Esophagus (tissue), 2 donors: ENCODE data around the gene ARHGEF39. TPM values are rescaled to one million over a fixed set of nuclear protein-coding genes. Genes with fewer than 3 reads are reported as not detected.

Experiments used
- H3K27ac ChIP-seq, 2 donors: one replicate each; pipeline ENCODE4 v1.5.1; 2013; ENCODE audit warnings: low read depth in 2 of 2, mild to moderate bottlenecking in 2 of 2, inconsistent platforms in 1 of 2, low read length in 1 of 2, moderate library complexity in 1 of 2
- H3K27me3 ChIP-seq, 2 donors: one replicate each; pipeline ENCODE4 v1.6.1; 2013; ENCODE audit warnings: low read length in 2 of 2, control low read depth in 1 of 2, mild to moderate bottlenecking in 1 of 2; ENCODE audit not compliant: insufficient read depth in 2 of 2, control insufficient read depth in 1 of 2
- H3K36me3 ChIP-seq, 2 donors: one replicate each; pipeline ENCODE4 v1.6.1; 2013; ENCODE audit warnings: low read length in 1 of 2; ENCODE audit not compliant: control insufficient read depth in 2 of 2, insufficient read depth in 2 of 2
- H3K4me1 ChIP-seq, 2 donors: one replicate each; pipeline ENCODE4 v1.6.1; 2013; ENCODE audit warnings: low read length in 1 of 2; ENCODE audit not compliant: control insufficient read depth in 2 of 2, insufficient read depth in 2 of 2
- H3K4me3 ChIP-seq, 2 donors: one replicate each; pipeline ENCODE4 v1.5.1; 2013; ENCODE audit warnings: low read length in 2 of 2, mild to moderate bottlenecking in 2 of 2, low read depth in 1 of 2, moderate library complexity in 1 of 2
- H3K9me3 ChIP-seq, 2 donors: one replicate each; pipeline ENCODE4 v1.6.1; 2013; ENCODE audit warnings: mild to moderate bottlenecking in 2 of 2, low read depth in 1 of 2, low read length in 1 of 2, moderate library complexity in 1 of 2; ENCODE audit not compliant: control insufficient read depth in 2 of 2, insufficient read depth in 1 of 2
- WGBS, 2 donors: extraction: QIAGEN DNeasy Blood & Tissue Kit; methylation state at CpG; one replicate each; pipeline ENCODE4 v1.1.7; 2013; 5-methylcytosine and 5-hydroxymethylcytosine counted together
- polyA plus RNA-seq, 2 donors: library from polyadenylated mRNA; stranded (reverse); fragments of 200-250 nt; gene quantifications; one replicate each; pipeline ENCODE4 v1.2.3, GENCODE V29; 2013
- donor health status: healthy with polysubstance abuse.
- donor health status: Bipolar disorder and iron deficiency.

ARHGEF39 gene
- polyA plus RNA-seq = 1 to 10 TPM; 2.4 to 4.0 TPM

- no peaks in the 10 kb centered on the region for H3K27me3 ChIP-seq
- peaks cover 7 to 13% of the 10 kb centered on the region in 2 donors for H3K4me1 ChIP-seq
- peaks cover 5 to 6% of the 10 kb centered on the region in 2 donors for H3K36me3 ChIP-seq
- H3K4me3 ChIP-seq = peak within 1 kb of the TSS; percentile 54 to 63
- H3K9me3 ChIP-seq = no peaks in the 10 kb centered on the region
- 6% methylated on average over 56 to 58 of the region's 58 CpGs for WGBS, 2 donors
- H3K27ac ChIP-seq = peak within 1 kb of the TSS; percentile 74 to 76
These were observed at the start of gene ARHGEF39 for GRCh38 chr9:35664531-35665470. TSS of gene ARHGEF39 (minus strand) at chr9:35665195. CDS start at chr9:35665169, 26 bp downstream.

GRCh38 chr9:35714123-35714522, 49.1 kb upstream of the ARHGEF39 start:
- Histone ChIP-seq H3K4me3 (no peak overlapping the region), H3K27me3 (no peaks in the 10 kb centered on the region), H3K36me3 (peaks cover 37 to 70% of the 10 kb centered on the region in 2 donors), H3K9me3 (no peaks in the 10 kb centered on the region), H3K27ac (no peak overlapping the region), H3K4me1 (no peaks in the 10 kb centered on the region)
- 90% methylated on average over 6 of the region's 6 CpGs for WGBS, 2 donors

- H3K36me3 ChIP-seq = peaks cover 33 to 65% of the 10 kb centered on the region in 2 donors
- 91 to 96% methylated on average over 3 of the region's 3 CpGs for WGBS, 2 donors
These were observed 48.6 kb upstream of the ARHGEF39 start for GRCh38 chr9:35713578-35713977.

GRCh38 chr9:35712762-35713400, 47.9 kb upstream of the ARHGEF39 start:
- Histone ChIP-seq H3K4me3 (no peak overlapping the region), H3K4me1 (no peaks in the 10 kb centered on the region), H3K27me3 (no peaks in the 10 kb centered on the region), H3K9me3 (no peaks in the 10 kb centered on the region), H3K27ac (no peak overlapping the region), H3K36me3 (peaks cover 33 to 63% of the 10 kb centered on the region in 2 donors)
- 77 to 79% methylated on average over 11 of the region's 11 CpGs for WGBS, 2 donors

More at GRCh38 chr9:35713578-35713977, 48.6 kb upstream of the ARHGEF39 start:
- Histone ChIP-seq H3K9me3 (no peaks in the 10 kb centered on the region), H3K4me3 (no peak overlapping the region), H3K27me3 (no peaks in the 10 kb centered on the region), H3K4me1 (no peaks in the 10 kb centered on the region), H3K27ac (no peak overlapping the region)

GRCh38 chr9:35711501-35712428, 46.8 kb upstream of the ARHGEF39 start:
- no peaks in the 10 kb centered on the region for H3K4me1 ChIP-seq
- WGBS, 2 donors = 79 to 84% methylated on average over 21 of the region's 21 CpGs
- H3K9me3 ChIP-seq = no peaks in the 10 kb centered on the region
- H3K36me3 ChIP-seq = peaks cover 29 to 63% of the 10 kb centered on the region in 2 donors
- H3K4me3 ChIP-seq = no peak overlapping the region
- no peaks in the 10 kb centered on the region for H3K27me3 ChIP-seq
- H3K27ac ChIP-seq = no peak overlapping the region

GRCh38 chr9:35710818-35711500, 46.0 kb upstream of the ARHGEF39 start:
- H3K4me3 ChIP-seq = no peak overlapping the region
- WGBS, 2 donors = 78 to 86% methylated on average over 7 of the region's 7 CpGs
- H3K27ac ChIP-seq = peak overlapping the region in 1 of 2 donors; percentile 18
- H3K36me3 ChIP-seq = peaks cover 36 to 67% of the 10 kb centered on the region in 2 donors
- H3K9me3 ChIP-seq = no peaks in the 10 kb centered on the region
- no peaks in the 10 kb centered on the region for H3K27me3 ChIP-seq
- no peaks in the 10 kb centered on the region for H3K4me1 ChIP-seq

- WGBS, 2 donors = 93 to 96% methylated on average over 4 of the region's 4 CpGs
- Histone ChIP-seq H3K36me3 (peaks cover 57 to 75% of the 10 kb centered on the region in 2 donors), H3K9me3 (no peaks in the 10 kb centered on the region), H3K4me1 (no peaks in the 10 kb centered on the region), H3K27ac (no peak overlapping the region), H3K4me3 (no peak overlapping the region), H3K27me3 (no peaks in the 10 kb centered on the region)
These were observed 43.2 kb upstream of the ARHGEF39 start for GRCh38 chr9:35708146-35708545.

GRCh38 chr9:35706951-35707350, 42.0 kb upstream of the ARHGEF39 start:
- no peak overlapping the region for H3K27ac ChIP-seq
- no peaks in the 10 kb centered on the region for H3K27me3 ChIP-seq
- H3K9me3 ChIP-seq = no peaks in the 10 kb centered on the region
- peaks cover 59 to 75% of the 10 kb centered on the region in 2 donors for H3K36me3 ChIP-seq
- WGBS, 2 donors = 87 to 90% methylated on average over 10 of the region's 10 CpGs
- no peaks in the 10 kb centered on the region for H3K4me1 ChIP-seq
- H3K4me3 ChIP-seq = no peak overlapping the region
